Activated naive CD8-positive, alpha-beta T cell treated with anti-CD3 and anti-CD28 coated beads, Interleukin-2, amount 50 U/mL, for 16 hours (primary cell): ENCODE measurements around the gene ACTR1B.
"Not testable (repeated sequence)": the region's sequence is repeated elsewhere in the genome, so short reads cannot be mapped to it uniquely, and the experiment has no call there.

Experiments
- DNase-seq: peaks from one replicate; pipeline ENCODE4 v3.0.0-alpha.2; 2020; ENCODE audit warnings: low read depth, low spot score

ACTR1B gene

DNA sequence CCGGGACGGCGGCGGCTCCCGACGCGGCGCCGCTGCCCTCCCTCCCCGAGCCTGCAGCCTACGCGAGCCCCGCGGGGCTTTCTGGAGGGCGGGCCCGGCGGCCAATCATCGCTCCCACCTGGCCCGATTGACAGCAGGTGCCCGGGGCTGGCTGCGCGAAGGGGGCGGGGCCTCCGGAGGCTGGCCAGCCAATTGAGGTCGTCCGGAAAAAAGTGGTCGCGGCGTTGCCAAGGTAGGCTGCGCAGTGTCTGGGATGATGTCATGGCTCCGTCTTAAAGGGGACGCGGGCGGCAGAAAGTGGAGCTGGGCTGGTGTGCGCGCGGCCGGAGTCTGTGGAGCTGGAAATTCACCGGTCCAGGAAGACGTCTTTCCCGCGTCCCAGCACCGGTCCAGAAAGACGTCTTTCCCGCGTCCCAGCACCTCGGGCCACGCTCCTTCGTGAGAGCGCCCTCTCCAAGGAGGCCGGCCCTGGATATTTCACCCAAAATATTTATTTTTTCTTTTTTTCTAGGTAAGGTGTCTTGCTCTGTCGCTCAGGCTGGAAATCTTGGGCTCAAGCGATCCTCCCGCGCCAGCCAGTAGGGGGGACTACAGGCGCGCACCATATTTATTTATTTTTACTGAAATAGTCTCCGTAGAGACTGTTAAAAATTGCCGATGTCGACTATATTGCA is at the start of gene ACTR1B:
TSS of gene ACTR1B (minus strand) at position 83 of the 674 bp plus-strand sequence. CDS start 154 bp downstream, outside the sequence.
- DNase-seq, result peak; percentile 94

DNA sequence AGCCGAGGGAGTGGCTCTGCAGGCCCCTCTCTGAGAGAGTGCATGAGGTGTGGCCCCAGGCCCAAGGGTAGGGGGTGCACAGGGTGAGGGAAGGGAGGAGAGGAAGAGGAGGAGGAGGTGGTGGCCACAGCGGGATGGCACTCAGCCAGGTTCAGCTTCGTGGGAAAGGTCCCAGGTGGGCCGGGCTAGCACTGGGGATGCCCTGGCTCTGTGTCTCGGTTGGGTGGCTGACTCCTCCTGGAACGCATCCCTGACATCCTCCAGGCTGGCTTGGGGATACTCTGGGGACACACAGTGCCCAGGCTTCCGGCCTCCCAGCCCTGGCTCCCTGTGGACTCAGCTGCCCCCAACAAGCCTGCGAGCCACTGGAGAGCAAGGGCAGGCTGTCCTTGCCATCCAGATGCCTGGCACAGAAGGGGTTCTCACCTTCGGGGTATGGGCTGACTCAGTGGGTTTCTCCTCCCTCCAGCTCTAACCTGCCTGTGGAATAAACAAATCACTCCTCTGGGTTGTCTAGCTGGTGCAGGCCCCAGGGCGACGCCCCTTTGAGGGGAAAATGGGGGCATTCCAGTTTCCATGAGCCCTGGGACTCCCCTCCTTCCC is 49.0 kb upstream of the ACTR1B start:
- peak; percentile 20 for DNase-seq

DNA sequence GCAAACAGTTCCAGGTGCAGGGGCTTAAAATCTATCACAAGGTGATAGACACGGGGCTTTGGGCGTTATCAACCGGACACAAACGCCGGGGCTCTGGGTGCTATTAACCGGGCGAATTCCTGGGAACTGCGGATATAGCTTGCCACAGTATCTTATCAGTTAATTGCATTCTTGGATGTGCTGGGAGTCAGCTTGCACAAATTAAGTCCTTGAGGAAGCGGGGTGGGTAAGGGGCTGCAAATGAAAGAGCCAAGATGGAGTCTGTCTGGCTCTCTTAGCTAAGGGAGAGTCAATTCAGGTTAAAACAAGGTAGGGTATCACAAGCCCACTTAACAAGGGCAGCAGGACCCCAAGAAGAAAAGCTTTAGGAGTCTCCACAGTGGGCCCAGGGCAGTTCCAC is 48.3 kb upstream of the ACTR1B start:
- DNase-seq, result not testable (repeated sequence)

DNA sequence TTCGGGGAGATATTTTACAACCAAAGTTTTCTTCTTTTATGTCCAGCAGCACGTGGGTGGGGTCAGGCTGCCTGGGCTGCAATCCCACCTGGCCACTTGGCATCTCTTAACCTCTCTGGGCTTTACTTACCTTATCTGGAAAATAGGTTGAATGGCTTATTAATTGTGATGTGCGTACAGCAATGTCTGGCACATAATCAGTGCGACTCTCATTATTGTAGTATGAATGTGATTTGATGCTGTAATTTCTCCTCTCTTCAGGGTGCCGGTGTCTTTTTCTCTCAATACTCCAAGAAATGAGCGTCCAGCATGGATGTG is 47.5 kb upstream of the ACTR1B start:
- DNase-seq, result no peak

DNA sequence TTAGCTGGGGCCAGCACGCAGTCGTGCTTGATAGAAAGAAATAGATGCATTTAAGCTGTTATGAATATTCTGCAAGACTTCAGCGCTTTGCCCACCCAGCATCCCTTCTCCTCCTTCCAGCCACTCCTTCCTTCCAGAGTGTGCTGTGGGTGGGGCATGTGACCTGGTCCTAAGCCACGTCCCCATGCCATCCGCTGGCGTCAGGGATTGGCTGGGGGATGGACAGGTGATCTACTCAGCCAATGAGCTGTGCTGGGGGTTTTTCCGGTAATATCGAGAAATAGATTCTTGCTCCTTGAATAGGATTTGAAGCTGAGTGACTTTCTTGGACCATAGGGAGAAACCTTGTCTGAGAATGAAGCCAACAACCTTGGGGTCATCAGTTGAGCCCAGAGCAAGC is 44.8 kb upstream of the ACTR1B start:
- DNase-seq, result no peak

DNA sequence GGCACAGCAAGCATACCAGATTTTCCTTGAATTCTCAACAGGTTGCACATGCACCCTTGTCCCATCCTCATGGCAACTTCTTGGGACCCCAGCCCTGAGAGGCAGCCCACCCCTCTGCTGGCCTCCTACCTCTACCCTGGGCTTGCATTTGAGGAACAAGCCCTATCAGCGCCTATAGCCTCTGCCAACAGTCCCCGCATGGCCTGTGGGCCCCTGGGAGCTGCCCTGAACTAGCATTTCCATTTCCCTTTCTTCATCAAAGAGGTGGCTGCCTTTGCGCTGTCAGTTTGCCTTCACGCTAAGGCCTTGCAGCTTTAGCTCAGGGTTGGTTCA is 44.2 kb upstream of the ACTR1B start:
- DNase-seq, result no peak

DNA sequence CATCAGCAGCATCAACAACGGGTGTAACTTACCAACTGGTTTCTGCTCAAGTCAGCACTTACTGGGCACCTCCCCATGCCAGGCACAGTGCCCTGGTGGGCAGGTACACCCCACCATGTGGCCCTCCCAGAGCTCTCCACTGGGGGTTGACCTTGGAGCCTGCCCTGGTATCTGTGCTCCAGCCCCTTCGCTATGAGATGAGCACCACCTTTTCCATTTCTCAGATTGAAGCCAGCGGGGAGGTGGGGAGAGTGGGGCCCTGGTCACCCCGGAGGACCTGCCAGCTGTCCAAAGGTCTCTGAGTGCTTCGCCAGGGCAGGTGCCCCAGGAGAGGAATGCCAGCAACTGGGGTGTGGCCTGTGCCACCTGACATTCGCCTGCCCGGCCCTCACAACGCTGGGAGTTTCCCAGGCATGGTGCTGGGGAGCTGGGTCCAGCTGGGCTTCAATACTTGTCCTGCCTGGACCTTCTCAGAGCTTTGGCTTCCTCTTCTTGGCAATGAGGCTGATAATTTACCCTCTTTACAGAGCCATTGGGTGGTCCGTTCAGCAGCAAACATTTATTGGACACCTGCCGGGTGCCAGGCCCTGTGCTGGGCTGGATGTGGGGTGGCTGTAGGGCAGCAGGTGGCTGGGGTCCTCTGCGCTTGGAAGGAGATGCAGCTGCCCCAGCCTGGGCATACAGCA is 43.7 kb upstream of the ACTR1B start:
- DNase-seq, result no peak

DNA sequence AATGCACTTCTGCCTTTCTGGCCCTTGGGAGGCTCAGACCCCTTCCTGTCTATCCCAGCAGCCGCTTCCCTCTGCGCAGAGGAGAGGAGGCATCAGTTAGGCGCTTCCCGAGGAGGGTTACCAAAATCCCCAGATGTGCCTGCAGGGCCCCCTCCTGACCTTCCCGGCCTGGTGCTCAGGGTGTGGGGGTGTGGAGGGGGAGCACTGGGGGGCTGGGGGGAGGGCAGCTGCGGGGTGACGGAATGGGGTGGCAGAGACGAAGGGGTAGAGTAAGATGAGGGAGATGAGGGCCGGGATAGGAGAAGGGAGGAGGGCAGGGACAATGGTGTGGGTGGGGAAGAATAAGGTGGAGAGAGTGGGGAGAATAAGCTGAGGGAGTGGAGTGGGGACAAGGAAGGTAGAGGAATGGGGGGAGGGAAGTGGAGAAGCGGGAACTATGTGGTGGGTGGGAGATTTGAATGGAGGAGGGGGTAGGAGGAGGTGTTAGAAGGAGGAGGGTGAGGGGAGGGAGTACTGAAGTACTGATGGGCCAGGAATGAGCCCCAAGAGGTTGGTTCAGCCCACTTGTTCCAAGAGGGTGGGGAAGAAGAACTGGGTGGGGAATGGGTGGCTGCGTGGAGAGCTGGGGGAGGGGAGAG is 43.0 kb upstream of the ACTR1B start:
- DNase-seq, result no peak

DNA sequence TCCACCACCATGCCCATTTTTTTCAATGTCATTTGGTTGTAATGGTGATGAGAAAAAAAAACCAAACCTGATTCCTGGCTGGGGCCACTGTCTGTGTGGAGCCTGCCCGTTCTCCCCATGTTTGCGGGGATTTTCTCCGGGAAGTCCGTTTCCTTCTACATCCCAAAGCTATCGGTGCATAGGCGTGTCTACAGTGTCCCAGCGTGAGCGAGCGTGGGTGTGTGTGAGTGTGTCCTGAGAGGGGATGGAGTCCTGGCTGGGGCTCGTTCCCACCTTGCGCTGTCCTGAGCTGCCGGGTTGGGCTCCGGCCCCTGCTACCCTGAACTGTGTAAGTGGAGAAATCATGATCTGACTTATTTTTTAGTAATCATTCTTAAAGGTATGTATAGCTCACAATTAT is 42.3 kb upstream of the ACTR1B start:
- no peak for DNase-seq

DNA sequence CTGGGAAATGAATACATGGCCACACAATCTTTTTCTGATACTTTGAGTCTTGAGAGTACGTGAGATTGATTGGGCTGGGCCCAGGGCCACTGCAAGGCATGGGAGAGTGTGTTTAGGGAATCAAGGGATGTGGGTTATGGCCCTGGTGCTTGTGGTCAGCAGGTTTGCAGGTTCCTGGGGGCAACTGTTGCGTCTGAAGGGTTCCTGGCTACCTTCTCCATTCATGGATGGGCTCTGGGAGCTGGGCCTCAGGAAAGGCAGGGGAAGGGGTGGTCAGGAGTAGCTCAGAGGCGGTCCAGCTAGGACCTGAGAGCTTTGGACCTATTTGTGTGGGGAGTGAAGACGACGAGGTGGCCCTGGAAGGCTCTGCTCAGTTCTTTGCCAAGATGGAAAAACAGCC is 41.1 kb upstream of the ACTR1B start:
- DNase-seq, result no peak

DNA sequence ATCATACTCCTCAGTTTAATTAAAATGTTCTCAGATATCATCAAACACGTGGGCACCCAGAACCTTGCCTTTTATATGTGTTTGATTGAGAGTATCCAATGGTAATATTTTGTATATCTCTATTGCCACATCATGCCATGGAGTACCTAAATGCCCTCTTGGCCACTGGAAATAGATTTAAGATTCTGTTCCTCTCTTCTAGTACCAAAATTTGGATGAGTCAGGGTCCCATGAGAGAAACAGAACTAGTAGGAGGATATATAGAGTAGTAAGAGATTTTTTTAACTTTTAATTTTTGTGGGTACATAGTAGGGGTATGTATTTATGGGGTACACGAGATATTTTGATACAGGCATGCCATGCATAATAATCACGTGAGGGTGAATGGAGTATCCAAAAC is 39.9 kb upstream of the ACTR1B start:
- DNase-seq, result no peak

DNA sequence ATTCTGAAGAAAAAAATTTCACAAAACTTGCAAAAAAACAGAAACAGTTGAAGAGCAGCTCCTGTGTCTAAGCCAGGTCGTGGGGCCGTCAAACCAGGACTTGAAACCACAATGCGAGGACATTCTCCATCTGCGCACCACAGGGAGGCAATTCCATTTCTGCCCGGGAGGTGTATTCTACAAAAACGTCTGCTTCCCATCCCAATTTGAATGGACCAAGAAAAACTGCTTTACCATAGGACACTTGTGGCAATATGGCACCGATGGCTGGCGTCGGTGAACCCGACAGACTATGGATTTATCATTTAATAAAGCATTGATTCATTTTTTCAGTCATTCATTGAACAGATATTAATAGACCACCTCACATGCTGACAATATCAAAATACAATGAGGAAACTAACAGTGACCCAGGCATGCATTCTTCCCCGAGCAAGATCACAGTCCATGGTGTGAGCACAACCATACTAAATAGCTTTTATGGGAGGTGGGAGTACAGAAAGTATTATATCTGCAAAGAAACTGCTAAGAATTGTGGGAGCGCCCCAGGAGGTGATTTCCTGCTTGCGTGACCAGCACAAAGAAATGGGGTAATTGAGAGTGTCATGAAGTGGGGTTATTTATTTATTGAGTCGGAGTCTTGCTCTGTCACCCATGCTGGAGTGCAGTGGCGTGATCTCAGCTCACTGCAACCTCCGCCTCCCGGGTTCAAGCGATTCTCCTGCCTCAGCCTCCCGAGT is 39.1 kb upstream of the ACTR1B start:
- no peak for DNase-seq

DNA sequence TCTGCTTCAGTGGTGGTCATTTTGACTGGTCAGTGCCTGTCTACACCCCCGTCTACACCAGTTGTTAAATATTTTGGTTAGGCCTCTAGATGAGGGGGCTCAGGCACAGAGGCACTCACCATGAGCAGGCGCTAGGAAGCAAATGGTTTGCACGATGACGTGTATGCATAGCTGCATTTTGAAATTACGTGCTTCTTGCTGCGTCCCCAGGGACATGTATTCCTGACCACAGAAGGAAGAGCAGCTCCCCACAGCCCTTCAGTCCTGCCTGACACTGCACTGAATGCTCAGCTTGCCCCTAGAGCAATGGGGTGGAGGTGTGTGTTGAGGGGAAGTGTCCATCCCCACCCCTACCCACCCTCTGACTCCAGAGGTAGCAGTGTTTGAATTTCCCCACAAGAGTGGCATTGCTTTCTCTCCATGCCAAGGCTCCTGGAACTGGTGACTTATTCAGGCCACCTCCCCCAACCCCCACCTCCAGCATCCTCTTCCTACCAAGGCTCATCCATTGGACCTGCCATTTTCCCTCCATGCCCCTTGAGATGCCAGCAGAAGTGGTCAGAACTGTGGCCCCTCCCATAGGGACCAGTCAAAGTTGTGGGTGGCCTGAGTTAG is 38.1 kb upstream of the ACTR1B start:
- DNase-seq, result no peak

DNA sequence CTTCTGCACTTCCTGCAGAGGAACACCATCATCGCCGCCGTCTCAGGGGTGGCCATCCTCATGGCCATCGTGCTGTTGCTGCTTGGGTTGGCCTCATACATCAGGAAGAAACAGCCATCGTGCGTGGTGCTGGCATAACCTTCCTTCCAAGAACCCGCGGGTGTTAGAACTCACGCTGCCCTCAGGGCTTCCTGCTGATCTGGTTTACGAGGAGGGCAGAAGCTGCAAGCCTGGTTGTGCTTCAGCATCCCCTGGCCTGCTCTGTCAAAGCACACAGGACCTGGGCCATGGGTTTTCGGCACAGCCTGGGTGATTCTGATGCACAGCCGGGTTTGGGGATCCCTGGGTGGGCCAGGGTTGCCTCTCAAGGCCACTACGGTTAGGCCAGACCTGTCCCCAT is 37.3 kb upstream of the ACTR1B start:
- DNase-seq, result no peak

DNA sequence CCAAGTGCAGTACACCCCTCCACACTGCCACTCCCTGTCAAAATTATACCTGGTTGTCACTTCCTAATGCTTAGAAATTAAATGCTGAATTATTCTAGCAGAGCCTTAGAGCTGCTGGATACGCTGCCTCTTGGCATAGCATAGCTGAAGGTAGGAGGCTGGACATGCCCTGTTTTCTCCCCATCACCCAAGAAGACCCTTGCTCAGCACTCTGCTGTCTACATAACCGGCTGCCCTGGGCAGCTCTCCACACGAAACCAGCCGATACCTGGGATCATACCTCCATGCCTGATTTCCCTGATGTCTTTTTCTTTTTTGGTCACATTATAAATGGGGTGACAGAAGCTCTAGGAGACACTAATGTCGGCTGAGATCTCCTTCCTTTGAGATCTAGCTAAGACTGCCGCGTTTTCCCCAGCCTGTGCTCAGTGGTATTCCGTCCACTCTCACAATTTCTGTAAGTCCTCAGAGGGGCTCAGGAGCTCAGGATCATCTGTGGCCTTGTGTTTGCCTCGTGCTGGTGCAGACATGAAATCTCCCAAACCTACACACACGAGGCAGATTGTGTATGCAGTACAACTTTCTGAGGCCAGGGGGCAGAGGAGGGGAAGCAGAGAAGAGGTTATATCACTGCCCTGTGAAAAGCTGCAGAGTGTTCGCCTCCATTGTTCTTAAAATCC is 36.1 kb upstream of the ACTR1B start:
- peak; percentile 29 for DNase-seq

DNA sequence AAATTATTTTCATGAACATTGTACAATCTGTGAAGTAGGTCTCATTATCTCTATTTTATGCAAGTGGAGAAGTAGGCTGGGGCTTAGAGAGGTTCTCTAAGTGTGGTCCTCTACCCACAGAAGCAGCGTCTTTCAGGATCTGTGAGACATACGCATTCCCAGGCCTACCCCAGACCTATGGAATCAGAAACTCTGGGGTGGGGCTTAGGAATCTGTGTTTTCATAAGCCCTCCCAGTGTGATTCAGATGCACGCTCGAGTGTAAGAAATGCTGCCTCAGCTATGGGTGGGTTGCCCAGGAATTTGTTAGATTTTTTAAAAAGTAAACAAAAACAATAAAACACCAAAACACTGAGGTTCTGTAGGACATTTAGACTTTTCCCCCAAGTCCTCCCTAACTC is 34.7 kb upstream of the ACTR1B start:
- no peak for DNase-seq

DNA sequence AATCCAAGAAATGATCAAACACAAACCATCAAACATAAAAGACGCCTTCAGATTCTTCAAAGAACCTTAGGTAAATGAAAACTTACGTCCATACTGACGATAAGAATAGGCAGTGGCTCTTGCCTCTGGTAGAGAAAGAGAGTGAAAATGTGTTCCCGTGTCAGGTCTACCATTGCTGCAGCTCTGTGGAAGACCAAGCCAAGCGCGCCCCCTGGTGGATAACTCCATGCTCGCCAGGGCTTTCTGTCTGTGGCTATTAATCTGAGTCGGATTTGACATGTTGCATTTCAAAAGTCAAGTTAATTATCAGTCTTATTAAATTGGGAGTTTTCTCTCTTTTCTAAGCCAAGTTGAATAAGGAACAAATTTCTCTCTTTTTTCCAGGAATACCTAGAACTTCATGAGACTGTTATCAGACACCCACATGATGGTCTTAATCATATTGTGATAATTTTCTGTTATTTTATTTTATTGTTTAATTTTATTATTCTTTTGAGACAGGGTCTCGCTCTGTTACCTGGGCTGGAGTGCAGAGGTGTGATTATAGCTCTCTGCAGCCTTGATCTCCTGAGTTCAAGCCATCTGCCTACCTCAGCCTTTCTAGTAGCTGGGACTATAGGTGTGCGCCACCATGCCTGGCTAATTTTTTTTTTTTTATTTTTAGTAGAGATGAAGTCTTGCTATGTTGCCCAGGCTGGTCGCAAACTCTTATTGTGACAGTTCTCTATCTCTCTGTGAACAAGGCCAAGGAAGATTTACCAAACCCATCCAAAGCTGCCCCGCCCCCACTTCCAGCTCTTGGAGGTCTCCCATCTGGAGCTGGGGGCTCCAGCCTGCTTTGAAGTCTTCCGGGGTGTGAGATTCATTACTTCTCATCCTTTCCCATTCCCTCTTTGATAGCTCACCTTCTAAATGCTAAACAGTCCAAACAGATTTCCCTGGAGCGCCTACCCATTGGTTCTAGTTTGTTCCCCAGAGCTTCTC is 33.7 kb upstream of the ACTR1B start:
- peak; percentile 89 for DNase-seq

DNA sequence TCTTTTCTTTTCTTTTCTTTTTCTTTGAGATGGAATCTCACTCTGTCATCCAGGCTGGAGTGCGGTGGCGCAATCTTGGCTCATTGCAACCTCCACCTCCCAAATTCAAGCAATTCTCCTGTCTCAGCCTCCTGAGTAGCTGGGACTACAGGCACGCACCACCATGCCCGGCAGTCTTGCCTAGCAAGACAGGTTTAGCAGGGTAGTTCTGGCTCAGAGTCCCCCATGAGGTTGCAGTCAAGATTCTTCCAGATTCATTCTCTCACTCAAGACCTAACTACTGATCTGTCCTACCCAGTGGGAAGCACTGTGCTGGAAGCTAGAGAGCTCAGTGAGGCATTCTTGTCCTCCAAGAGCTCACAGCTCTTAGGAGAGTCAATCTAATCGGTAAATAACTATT is 31.9 kb upstream of the ACTR1B start:
- no peak for DNase-seq

DNA sequence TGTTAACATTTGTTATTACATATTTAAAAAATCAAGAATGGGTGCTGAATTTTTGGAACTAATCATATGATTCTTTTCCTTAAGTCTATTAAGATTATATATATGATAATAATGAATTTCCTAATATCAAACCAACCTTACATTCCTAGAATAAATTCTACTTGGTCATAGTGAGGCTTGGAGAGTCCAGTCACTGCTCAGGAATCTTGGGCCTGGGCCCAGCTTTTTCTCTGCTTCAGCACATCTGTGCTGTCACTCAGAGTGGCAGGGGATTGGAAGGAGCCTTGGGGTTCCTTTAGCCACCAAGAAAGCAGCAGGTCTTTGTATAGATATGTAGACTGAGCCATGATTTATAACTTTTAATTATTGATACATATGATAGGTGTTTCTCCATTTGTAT is 29.6 kb upstream of the ACTR1B start:
- DNase-seq, result no peak

DNA sequence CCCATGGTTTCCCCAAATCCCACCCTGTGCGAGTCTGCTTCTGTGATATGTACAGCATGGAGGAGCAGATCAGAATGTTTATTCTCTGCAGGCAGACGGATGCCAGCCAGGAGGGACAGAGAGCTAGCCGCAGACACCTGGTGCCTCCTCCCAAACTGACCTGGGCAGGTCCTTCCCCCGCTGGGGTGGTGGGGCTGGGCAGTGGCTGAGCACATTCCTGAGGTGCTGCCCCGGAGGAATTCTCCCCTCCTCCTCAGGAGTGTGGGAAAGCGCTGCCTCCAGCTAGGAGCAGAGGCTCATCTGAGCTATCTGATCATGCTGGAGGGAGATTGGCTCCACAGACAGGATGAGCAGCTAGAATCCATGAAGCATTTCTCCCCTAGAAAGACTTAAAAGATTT is 27.3 kb upstream of the ACTR1B start:
- no peak for DNase-seq
